Fibroblast of upper back skin (primary cell): ENCODE data around the gene TMEM184C.
A peak's percentile ranks its signal among the peaks of the same experiment; 100 is the strongest.

Experiments
- DNase-seq: peaks from one replicate; pipeline ENCODE4 v3.0.0-alpha.2; 2013

Gene TMEM184C

DNA sequence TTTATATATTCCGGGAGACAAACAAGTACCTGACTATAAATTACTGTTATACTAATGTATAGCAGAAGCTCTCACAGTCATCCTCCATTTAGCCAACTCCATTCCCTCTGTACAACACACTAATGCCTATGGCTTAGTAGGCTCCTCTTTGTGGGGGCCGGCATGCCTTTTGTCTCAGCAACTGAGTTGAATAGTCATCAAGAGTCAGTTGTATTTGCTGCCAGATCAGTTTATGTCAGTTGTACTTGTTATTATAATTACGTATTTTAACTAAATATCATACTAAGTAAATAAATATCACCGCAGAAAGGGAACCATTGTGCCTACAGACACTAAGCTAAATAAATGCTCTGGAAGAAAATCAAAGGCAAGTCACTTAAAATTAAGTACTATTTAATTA lies 56.9 kb downstream of the TMEM184C start:
- no peak for DNase-seq

DNA sequence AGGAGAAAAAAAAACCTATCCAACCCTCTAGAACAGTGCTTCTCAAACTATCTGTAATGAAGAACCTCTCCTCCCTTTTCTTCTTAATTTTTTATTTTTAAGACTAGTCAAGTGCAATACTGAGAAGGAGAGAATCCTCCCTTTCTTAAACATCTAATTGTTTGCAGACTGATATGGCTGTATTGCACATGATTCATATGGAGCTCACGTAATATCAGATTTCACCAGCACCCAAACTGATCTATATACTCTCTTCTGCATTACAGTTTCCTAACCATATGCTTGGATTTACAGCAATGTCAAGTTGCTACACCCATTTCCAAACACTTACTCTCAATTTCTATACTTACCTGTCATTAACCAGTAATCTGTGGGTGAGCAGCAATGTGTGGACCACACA lies 57.3 kb downstream of the TMEM184C start:
- DNase-seq = peak; percentile 32

DNA sequence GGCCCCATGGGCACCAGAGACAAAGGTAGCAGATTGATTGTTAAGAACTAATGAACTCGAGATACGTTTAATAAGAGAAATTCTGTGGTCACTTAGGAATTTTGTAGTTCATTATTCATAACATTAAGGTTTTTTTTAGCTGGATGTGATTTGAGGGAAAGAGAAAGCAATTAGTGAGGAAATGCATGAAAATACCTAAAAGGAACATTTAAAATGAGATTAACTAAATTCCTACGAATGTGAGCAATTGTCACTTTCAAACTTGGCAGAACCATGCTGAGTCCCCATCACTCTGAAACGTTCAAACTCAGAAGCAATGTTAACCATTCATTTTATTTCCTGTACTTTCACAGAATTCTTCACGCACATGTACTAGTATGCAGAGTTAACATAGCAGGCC lies 60.9 kb downstream of the TMEM184C start:
- no peak for DNase-seq

DNA sequence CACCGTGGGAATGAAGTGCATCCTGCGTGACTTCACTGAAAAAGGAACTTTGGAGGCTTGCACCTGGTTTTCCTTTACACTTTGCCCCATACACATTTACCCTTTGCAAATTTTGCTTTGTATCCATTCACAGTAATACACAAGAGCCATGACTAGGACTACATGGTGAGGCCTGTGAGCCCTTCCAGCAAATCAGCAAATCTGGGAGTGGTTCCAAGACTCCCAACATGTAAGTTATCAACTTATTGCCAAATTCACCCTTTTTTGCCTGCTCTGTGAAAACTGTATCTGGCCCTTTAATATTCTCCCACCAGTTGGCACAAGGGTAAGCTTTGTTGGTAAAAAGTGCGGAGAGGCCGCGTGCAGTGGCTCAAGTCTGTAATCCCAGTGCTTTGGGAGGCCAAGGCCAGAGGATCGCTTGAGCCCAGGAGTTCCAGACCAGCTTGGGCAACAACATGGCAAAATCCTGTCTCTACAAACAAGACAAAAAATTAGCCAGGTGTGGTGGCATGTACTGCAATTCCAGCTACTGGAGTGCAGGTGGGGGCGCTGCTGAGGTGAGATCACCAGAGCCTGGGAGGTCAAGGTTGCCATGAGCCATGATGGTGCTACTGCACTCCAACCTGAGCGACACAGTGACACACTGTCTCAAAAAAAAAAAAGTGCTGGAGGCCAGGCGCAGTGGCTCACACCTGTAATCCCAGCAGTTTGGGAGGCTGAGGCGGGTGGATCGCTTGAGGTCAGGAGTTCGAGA lies 61.8 kb downstream of the TMEM184C start:
- DNase-seq = no peak

DNA sequence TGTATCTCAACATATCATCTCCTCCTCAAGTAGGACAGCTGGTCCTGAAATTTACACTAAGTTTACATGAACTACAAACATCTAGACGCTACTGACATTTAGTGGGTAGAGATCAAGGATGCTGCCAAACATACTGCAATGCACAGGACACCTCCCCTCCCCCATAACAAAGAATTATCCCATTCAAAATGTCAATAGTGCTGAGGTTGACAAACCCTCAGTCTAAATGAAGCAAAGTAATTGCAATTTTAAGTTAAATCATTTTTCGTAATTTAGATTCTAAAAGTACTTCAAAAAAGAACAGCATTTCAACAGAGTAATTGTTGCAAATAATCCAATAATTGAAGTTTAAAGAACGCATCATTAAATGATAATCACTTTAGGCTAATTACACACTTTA lies 65.6 kb downstream of the TMEM184C start:
- no peak for DNase-seq

DNA sequence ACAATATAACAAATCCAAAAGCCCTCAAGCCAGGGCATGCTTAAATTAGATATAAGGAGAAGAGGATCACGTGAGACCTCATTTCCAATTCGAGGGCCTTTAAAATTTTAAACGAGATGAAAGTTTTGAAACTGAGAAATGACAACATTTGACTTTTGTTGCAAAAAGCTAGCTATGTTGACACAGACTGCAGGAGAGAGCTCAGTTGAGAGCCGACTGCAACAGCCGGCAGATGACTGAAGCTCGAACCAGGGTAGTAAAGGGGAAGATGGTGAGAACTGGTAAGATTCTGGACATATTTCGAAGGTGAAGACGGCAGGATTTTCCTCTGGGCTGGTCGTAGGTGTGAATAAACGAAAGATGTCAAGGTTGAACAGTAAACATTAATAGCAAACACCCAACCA lies 66.0 kb downstream of the TMEM184C start:
- peak; percentile 20 for DNase-seq

DNA sequence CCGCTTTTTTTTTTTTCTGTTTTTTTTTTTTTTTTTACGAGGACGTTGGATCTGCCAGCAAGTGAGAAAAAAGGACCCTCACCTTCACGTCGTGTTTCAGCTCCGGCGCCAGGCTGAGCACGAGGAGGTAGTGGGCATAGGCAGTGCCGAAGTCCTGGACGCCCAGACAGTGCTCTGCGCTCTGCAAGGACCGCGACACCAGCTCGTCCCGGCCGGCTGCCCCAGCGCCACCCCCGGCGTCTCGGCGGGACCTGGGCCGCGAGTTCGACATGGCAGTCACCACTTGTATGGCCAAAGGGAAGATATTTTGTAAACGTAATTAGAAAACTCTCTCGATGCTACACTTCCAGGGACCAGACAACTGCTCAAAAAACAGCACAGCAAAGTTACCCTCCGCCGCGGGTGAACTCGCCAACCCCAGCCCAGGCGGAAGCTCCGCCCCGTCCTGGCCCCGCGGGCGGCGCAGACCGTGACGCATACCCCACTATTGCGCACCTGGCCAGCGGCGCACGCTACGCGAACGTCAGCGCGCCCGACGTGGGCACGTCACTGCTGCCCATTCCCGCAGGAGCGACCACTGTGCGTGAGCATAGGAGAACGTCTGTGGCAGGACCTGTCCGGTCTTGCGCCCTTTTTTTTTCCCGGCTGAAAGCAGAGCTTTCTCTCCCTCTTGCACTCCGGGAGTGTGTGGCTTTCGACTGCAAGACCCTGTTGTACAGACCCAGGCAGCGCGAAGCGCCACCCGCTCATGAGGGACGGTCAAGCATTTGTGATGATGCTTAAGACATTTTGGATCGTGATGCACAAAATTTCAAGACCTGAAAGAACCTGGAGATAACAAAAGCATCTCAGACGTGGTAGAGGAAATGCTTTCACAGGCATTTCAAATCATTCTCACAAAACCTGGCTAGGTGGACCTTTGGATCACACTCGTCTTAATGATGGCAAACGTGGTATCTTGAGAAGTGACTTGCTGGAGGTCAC lies 66.8 kb downstream of the TMEM184C start, which contains the start of gene PRMT9:
TSS of gene PRMT9 (minus strand) at position 447 of the 984 bp plus-strand sequence. CDS start at position 271, 176 bp downstream.
- DNase-seq = peak; percentile 88

DNA sequence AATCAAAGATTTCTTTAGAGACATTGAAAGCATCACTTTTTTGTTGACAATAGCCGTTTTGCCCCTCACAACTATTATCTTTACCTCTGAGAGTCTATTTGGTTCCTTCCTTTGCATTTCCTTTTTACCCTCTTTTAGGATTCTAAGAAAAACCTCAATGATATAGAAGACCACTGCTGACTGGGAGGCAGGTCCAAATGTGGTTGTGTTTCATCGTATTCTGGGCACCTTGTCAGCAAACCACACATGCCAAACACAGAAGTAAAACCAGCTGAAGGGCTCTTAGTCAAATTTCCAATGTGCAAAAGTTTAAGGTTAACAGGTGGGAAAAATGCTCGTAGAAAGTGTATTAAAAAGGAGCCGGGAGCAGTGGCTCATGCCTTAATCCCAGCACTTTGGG lies 71.9 kb downstream of the TMEM184C start:
- no peak for DNase-seq

DNA sequence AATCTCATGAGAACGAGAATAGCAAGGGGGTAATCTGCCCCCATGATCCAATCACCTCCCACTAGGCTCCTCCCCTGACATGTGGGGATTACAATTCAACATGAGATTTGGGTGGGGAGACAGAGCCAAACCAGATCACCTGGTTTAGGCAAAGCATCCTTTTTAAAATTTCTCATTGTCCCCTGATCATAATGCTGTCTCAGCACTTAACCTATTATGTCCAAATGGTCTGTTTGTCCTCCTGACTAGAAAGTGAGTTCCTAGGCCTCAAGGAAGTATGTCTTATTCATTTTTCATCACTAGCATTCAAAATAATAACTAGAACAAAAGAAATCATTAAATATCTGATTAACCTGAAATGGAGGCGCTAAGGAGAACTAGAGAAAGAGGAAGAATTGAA lies 74.6 kb downstream of the TMEM184C start:
- no peak for DNase-seq

DNA sequence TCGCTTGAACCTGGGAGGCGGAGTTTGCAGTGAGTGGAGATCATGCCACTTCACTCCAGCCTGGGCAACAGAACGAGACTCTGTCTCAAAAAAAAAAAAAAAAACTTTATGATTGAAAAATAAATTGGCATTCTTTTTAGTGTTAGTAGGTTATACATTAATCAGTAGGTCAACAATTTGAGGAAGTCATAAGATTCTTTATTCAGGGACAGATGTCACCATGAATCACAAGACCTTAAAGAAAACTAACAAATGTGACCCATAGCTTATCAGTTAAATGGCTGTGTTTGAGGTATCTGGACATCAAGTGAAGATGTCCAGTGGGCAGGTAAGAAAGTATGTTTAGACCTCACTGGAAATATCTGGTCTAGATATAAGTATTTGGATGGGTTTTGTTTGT lies 76.0 kb downstream of the TMEM184C start:
- DNase-seq = no peak

DNA sequence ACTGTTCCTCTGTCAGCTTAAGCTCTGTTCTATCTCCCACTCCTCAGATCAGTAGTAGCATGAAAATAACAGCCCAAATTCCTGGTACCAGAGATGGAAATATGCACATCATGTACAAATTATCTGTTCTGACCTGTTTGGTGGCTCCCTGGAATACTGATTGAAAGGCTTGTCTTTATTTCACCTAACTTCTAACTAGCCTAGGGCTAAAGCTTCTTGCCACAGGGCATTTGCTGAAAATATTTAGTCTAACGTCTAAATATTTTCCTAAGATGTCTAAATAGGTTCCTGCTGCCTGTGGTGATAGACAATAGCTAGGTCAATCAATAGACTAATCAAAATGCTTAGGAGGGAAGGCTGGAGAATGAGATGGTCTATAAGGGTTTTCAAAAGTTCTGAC lies 79.7 kb downstream of the TMEM184C start:
- no peak for DNase-seq

DNA sequence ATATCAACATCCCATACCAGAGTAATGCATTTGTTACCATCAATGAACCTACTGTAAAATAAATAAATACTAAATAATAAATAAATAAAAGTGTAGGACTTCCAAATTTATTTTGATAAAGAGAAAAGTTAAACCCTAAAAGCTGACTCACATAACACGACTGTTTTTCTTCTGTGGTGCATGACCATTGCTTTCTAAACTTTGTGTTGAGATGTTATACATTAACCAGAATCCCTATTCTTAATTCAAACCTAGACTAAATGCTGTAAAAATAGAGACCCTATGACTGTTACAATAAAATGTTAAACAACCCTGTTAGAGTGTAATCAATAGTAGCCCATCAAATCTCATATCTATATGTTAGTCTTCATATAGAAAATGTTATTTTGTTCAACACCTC lies 87.6 kb downstream of the TMEM184C start:
- DNase-seq = no peak

DNA sequence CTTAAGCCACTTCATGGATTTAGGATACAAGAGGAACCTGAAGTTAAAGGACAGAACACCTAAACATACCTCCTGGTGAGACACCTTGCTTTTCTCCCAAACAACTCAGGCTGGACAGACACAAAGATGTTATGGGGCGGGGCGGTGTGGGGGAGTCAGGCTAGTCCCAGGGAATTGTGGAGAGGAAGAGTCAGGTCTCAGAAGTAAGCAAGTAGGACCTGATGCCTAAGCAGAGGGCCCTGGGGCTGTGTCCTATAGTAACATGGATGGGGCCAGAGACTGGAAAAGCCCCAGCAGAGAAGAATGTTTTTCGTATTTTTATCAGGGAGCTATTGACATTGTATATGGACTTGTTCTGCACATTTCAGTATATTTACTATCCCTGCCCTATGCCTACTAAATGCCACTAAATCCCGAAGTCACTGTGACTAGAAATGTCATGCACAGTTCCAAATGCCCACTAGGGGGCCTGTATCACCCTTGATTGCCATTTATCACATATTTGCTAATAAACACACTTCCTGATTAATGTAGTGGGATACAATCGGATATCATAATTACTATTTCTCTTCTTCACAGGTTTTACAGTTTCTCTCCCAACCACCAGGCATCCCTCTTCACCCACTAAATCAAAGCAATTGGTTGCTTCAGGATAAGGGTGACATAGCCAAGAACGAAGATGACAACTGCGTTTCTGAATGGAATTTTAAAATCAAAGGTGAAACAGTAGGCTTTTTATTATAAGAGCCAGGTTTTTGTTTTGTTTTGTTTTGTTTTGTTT lies 90.9 kb downstream of the TMEM184C start:
- DNase-seq = peak; percentile 43

DNA sequence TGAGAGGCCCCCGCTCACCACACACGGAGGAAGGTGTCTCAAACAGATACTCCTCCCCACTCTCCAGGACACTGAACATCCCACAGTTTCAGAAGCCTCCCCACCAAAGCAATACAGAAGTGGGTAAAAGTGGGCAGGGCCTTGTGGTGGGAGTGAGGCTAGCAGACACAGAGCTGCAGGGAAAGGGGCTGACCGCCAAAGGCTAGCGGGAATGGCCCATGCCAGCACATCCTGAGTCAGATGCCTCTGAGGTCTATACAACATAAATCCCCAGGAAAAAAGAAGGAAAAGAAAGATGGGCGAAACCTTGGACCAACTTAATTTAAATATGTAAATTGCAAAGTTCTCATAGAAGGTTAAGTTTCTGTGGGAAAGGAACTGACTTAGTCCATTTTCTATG lies 92.8 kb downstream of the TMEM184C start:
- DNase-seq = peak; percentile 37

DNA sequence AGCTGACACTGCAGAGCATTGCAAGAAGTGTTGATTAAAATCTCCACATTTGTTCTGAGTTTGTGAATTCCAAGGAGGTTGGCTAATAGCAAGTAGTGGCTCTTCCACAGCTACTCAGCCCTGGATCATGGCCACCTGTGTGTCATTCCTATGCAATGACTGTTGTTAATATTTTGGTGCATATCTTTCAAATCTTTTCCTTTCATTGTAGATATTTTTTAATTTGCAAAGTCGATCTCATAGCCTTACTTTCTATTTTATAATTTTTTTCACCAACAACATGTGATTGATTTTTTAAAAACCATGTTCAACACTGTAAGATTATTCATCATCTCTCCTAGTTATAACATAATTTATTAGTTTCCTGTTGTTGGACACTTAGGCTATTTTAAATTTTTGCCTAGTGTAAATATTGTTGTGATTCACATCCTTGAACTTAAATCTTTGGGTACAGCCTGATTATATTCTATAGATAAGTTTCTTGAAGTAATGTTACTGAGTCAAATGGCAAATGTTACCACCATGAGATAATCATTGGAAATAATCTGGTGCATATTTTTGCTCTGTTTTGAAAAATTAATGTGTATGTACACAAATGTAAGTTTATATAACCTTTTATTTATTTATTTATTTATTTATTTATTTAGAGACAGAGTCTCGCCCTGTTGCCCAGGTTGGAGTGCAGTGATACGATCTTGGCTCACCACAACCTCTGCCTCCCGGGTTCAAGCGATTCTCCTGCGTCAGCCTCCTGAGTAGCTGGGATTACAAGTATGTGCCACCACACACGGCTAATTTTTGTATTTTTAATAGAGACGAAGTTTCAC lies 97.6 kb downstream of the TMEM184C start:
- peak; percentile 93 for DNase-seq

DNA sequence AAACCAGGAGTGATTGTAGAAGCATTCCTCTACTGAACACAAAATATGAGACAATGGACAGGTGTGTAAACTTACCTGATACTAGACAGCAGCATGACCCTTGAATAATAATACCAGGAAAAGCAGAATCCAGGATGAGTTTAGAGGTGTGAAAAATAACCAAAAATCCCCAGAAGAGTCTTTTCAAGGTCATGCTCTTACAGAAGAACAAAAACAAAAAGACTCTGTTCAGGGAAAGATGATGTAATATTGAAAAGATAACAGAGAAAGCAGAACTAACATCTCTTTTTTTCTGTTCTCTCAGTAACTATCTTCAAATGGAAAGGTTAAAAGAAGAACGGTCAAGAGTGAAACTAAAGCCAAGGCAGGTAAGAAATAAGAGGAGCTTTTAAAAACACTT lies 100.7 kb downstream of the TMEM184C start:
- DNase-seq = no peak
